ENCODE measurements around the gene PBX1.

Gene PBX1

DNA sequence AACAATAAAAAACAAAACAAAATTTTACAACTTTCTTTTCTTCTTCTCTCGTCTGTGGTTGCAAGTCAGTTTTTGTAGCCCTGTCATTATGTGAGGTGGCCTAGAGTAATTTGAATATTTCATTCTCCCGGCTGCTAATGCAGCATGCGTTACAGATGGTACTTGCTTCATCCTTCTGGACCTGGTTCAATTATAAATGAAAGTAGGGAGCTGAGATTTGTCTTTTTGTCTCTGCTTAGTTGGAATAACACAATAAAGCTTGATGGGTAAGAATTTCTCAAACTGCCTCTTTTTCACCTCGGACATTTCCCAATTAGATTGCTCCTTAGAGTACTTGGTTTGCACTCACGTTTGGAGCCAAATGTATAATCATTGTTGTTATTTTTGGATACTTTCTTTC, 201.6 kb downstream of the PBX1 start:
- no peak for DNase-seq (ENCODE audit: low spot score)

DNA sequence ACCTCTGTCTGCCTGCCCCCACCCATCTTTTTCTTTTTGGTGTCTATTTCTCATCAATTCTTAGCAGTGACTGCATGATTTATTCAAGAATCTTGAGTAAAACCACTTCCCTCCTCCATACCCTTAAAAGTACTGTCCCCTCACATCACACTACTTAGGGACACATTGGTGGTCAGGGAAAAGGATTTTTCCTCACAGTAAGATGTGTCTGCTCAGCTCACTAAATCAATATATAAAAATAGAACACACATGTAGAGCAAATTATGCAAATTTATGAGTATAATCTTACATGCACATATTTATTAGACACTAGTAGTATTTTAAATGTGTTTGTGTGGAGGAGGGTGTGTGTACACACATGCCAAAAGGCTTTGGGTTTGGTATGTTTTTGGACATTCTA, 202.0 kb downstream of the PBX1 start:
- DNase-seq (ENCODE audit: low spot score), result no peak

DNA sequence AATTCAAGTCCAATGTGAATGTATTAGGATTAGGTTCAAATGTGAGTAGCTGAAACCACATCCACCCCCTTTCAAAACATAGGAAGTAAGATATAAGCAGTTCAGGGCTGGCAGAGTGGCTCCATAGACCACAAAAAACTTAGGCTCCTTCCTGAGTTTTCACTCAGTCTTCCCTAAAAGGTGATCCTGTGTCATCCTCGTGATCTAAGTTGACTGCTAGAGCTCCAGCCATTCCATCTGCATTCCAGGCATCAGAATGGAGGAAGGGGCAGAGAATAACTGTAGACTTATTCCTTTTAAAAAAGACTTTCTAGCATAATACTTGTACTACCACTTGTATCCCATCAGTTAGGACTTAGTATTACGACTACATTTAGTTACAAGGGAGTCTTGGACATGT, 204.1 kb downstream of the PBX1 start:
- no peak for DNase-seq (ENCODE audit: low spot score)

DNA sequence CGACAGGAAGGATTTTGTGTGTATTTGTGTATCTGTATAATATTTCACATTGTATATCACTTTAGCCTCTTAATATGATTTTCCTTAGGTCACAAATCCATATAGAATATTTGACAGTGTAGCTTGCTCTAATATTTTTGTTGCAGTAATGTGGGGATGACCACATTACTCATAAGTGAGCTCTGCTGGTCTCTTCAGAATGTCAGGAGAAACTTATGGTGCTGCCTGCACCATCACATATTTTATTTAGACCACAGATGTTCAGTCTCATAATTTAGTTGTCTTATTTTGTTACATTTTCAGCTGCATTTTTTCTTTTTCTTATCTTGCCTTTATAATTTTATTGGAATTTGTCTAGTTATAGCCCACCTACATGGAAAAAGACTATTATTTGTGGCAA, 205.3 kb downstream of the PBX1 start:
- no peak for DNase-seq (ENCODE audit: low spot score)

DNA sequence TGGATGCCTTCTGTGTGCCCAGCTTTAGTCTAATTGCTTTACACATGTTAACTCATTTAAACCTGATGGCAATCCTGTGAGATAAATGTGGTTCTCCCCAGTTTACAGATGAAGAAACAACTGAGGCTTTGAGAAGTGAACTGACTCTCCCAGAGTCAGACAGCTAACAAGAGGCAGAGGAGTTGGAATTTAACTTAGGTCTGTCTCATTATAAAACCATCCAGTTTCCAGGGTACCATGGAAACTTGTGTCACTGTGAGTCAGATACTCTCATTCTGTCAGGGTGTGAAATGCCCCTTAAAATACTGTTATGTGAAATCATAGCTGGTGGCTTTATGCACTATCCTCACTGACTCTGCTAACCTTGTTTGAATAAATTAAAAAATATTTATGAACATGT, 206.6 kb downstream of the PBX1 start:
- no peak for DNase-seq (ENCODE audit: low spot score)

DNA sequence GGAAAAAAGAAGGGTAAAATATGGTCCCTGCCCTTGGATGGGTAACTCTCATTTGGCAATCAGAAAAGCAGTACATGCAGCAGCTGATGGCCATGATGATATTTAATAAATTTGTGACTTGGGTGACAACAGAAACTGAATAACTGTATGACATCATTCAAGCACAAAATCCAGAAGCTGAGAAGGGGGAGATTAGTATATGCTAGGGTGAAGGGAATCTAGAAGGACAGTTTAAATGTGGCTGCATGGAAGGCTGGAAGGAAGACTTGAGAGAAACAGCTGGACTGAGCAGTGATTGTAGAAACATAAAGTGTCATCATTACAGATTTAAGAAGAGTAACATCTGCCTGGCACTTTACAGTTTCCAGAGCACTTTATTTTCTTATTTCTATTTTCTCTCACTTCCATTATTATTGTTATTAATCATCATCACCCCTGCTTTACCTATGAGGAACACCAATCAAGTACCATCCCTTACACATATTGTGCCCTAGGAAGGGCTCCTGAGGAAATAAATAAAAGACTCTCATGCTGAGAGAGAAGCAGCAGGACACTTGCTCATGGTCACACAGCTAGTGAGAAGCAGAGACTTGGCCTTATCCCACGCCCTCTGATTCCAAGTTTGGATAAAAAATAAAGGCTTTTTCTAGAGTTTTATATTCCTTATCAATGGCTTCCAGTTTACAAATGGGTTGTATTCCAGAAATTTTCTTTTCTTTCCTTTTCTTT, 207.2 kb downstream of the PBX1 start:
- DNase-seq (ENCODE audit: low spot score), result no peak

DNA sequence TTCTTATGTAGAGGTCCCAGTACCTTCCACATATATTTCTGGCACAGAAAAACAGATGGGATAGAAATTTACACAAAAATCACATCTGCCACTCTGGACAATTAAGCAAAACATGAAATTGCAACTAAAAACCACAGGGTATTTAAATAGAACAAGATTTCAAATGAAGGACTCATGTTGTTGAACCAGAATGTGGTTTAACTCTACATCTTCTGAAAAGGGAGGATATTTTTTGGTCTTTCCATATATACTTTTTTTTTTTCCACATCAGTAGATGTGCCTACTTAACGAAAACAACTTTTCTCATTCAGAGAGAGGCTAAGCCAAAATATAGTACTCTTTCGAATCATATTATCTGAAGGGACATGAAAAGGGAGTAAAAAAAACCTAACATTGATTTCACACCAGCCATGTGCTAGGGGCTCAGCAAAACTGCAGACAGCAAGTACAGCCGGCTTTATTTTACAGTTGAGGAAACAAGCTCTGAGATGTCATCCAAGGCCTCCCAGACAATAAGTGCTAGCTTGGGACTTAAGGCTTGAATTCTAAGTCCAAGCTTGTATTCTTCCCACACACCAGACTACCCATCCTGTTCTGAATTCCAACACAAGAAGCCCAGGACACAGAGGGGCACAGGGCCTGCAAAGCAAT, 208.9 kb downstream of the PBX1 start:
- no peak for DNase-seq (ENCODE audit: low spot score)

DNA sequence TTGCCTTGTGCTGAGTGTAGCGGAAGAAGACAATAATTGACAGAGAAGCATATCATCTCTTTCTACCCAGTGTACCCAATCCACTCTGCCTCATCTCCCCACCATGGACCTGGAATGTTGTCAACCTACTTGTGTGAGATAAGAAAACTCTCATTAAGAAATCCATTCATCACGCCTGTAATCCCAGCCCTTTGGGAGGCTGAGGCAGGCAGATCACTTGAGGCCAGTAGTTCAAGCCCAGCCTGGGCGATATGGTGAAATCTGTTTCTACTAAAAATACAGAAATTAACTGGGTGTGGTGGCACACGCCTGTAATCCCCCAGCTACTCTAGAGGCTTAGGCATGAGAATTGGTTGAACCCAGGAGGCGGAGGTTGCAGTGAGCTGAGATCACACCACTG, 209.6 kb downstream of the PBX1 start:
- DNase-seq (ENCODE audit: low spot score), result no peak

DNA sequence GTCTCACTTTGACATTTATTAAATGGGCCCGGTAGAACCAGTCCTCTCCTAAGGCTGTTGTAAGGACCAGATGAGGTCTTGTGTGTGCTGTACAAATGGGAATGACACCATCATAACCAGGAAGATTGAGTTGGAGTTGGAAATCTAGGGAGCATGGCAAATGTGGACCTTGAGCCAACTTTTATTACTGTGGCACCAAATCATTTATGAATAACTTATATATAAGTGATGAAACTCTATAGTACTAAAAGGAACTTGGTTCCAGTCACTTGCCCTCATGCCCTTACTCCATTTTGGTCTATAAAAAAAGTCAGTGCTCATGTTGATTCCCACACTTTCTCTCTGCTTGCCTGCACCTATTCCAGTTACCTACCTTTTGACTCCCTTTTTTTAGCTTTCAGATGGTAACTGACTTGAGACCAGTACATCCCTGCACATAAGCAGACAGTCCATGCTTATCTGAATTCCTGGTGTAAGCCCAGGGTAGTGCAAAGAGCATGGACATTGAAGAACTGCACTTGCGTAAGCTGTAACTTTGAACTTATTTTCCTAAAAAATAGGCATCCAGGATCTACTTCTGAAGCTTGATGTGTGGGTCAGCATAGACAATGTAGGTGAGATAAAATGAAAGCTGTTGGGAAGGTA, 210.6 kb downstream of the PBX1 start:
- no peak for DNase-seq (ENCODE audit: low spot score)

DNA sequence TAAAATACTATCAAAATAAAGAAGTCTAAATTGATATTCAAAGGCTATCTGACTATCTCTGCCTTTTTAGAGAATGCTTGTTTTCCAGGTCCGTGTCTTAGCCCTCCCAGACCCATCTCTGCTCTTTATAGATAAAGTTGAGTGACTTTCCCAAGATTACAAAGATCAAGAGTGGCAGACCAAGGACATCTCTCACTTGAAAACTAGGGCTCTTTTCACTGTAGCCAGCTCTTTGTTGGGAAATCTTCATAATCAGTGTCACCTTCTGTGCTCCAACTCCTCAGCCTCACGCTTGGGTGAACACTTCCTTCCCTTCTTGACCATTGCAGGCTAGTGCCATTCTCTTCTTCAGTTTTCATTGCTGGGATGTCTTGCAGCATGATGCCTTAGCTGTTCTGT, 211.1 kb downstream of the PBX1 start:
- DNase-seq (ENCODE audit: low spot score), result no peak

DNA sequence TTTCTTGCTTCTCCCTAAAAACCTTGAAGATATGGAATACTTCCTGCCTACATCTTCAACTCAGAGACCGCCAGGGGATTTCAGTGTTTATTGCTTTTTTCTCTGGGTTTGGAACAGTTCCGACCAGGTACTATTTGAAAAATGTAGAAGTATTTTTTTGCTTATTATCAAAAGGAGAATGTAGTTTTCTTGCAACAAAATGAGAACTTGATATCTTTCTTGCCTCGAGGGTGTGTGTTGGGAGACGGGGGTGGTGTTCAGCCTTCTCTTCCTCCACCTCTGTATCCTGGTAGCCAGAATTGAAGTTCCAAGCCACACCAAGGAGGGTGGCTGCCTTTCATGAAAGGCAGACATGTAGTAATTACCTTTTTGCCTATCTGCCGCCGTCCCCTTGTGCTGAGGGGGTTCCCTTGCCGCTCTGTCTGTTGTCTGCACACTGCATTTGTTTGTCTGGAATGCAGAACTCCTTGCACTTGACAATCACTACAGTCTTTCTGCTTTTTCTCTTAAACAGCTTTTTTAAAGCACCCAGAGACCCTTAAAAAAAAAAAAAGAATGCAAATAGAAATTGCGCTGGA, 212.1 kb downstream of the PBX1 start:
- no peak for DNase-seq (ENCODE audit: low spot score)

DNA sequence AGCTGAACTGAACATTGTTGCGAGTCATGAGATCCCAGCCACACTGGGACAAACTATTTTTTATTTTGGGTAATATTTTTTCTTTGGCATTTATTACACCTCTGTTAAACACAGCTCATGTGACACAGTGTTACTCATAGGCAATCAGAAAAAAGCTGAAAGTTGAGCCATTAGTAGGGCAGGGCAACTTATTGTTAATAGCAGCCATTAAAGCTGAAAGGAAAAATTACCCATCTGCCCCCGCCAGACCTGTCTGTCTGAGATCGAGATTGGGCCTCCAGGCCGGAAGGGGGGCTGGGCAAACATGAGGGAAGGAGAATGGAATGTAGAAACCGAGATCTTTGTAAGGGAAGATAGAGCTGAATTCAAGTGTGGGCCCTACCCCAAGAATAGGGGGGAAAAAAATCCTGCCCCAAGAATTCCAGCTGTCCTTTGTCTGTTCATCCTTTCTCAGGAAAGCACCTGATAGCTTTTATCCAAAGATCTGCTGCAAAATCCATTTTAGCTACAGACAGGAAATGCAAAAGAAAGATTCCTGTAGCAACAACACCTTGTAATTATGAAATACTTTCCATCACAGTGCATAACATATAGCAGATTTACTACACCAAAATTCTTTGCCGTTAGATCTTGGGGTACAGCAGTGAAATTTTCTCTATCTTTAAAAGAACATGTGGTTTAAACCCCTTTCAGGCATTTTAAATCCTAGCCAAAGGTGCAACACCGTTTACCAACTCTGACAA, 212.8 kb downstream of the PBX1 start:
- no peak for DNase-seq (ENCODE audit: low spot score)

DNA sequence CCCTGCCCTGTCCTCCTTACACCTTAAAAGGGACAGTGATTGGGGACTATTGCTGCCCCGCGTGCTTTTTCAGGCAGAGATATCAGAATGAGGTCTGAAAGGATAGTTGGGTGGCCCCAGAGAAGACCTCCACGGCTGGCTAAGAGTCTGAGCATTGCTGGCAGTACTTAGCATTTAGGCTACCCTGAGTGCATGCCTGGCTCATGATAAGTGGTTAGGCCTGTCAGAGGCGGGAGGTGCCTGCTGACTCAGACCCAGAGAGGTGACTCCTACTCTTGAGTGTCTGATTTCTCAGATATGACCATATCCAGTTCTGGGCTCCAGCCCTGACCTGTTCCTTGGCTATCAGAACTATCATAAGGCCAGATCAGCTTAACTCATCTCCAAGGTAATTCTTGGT, 213.7 kb downstream of the PBX1 start:
- DNase-seq (ENCODE audit: low spot score), result no peak

DNA sequence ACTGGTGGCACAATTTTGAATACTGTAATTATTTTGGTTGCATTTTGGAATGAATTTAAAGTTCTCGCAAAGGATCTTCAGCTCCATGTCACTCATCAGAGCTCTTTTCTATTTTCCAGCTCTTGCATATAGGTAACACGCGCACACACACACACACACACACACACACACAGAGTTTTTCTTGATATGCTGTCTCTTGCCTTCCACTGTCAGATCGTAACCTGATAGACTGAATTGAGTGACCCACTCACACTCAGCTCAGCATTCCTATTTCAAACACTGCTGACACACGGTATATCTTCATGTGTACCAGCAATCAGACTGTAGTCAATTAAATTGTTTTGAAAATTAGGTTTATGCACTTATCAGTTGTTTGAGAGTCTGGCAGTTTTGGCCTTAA, 214.1 kb downstream of the PBX1 start:
- no peak for DNase-seq (ENCODE audit: low spot score)

DNA sequence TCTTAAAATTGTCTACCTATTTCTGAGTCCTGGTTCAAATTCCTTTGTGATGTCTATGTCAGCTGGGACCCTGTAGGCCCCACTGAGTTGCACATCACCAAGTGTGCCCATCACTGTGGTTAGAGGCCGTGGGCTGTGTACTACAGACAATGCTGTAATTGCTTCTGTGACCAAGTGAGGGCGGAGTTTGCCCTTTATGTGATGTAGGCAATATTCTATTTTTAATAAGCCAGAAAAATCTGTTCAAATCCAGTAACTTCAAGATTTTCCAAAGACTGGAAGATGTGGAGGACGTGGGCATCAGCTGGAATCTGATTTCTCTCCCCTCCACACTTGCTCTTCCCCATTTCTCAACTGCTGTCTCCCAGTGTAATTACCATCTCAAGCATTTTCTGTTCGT, 215.4 kb downstream of the PBX1 start:
- DNase-seq (ENCODE audit: low spot score), result no peak

DNA sequence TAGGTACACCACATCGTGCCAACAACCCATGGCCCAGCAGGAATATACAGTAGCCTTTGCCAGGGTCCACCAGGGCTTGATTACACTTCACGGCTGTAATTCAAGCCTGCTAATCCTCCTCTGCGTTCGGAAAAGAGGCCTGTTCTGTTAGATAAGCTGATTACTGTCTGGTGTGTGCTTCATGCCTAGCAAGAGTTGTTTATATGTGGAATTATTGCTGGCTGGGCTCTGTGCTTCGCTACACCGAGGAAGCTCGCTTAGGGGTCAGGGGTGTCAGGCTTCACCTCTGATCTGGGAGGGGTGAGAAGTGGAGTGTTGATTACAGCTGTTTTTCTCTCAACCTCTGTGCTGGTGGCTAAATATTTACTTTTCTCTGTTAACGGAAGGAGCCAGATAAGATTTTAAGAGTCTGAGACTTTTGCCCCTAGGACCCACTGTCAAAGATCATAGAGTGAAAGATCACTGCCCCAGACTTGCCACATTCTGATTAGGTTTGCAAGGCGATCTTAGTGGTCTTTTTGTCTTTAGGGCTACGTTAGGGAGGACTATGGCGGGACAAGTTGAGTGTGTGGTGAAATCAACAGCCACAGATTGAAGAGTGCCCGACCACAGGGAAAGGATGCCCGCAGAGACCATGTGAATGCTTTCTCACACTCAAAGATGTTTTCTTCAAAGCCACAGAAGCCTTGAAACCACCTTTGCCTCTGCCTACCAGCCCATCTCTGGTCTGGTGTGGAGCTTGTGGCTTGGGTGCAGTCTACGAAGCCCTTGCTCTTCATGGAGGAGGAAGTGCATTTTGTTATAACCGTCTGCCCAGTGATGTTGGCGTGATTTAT, 216.1 kb downstream of the PBX1 start:
- DNase-seq (ENCODE audit: low spot score), result peak; percentile 41

DNA sequence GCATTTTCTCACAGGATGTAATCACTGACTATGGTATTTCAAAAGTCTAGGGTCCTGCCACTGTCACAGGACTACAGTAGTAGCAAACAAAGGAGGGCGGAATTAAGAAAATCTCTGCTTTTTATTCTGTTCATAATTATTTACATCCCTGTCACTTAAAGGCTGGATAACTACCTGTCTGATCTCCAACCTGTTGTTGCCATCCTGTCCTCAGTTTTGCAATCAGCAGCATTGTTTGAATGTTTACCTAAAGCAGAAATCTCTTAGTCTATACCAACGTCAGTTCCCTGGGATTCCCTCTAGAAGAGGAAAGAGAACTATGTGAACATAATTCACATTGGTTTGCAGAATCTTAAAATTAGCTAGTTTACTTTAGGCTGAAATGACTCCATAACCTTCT, 218.5 kb downstream of the PBX1 start:
- DNase-seq (ENCODE audit: low spot score), result no peak

DNA sequence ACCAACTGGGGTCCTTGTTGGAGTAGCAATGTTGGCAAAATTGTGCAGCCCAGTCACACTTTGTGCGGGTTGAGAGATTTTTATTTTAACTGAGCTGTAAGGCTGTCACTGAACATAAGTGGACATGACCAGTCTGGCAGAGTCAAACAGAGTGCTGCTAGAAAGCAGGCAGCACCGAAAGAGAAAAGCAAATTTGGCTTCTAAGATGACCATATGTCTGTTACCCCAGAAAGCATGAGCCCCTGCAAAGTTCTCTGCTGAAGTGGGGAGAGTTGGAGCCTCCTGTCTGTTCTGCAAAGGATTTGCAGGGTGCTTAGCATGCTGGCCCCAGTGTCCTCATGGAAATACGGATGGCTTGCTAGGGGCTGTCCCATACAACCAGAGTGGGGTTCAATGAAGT, 220.4 kb downstream of the PBX1 start:
- DNase-seq (ENCODE audit: low spot score), result no peak

DNA sequence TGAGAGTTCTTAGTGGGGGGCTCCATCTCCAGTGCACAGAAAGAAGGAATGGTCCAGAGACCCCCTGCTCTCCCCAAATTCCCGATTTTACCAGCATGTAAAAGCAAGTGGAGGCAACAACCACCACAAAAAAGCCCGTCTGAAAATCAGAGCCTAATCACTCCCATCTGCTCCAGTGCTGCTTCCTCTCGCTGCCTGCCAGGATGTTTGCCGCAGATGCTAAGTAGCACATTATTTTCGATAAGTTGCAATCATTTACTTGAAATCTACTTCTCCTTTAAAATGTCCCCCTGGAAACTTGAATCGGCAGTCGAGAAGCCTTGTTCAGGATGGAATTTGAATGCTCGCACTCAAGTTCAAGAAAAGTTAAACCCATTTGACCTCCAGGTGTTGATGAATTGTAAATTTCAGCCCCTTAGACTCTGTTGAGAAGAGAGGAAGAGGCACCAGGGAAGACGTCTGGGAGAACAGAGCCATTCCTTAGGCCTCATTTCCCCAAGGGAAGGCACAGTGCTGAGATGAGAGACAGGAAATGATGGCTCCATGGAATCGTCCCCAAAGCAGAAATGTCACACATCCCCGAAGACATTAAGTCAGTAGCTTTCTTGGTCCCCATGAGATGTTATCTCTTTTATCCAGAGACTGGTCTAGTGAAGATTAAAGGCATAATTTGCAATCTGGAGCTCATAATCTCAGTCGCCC, 221.3 kb downstream of the PBX1 start:
- no peak for DNase-seq (ENCODE audit: low spot score)

DNA sequence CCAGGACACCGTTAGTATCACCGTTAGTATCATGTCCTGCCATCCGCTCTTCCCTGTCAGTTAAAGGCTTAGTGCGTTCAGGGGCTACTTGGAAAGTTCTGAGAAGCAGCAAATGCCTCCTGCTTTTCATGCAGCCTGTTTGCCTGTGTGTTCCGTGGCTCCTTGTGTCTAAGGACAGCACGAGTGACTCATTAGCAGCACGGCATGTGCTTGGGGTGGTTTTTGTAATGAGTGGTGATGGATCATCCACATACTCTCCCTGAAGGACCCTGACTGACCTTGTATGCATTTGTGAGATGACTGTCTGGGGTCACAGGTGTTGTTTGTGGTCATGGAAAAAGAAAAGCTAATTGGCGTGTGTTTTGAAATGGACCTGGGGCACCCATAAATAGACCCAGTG, 221.9 kb downstream of the PBX1 start:
- no peak for DNase-seq (ENCODE audit: low spot score)

DNA sequence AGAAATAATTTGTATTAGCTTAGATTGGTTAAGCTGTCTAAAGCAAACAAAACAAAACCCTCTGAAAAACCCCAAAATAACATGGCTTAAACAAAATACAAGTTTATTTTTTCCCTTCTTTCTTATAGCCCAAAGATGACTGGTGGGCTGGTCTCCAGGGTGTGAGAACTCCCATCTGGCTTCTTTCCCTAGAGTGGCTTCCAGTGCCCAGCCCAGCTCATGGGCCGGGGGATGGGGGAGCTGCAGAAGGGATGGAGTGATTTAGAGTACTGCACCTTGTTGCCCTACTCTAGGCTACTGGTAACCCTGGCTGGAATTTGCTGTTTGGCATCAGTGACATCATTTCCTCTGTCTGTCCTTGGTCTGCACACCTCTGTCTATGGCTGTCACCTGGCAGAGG, 223.0 kb downstream of the PBX1 start:
- no peak for DNase-seq (ENCODE audit: low spot score)

All from HuH-7 (cell line).